Esophagus (tissue), 2 donors: ENCODE measurements around the gene TMEM170B. TPM values are rescaled to one million over a fixed set of nuclear protein-coding genes. Genes with fewer than 3 reads are reported as not detected.

Experiments
- polyA plus RNA-seq, 2 donors: library from polyadenylated mRNA; stranded (reverse); fragments of 200-250 nt; gene quantifications; one replicate each; pipeline ENCODE4 v1.2.3, GENCODE V29; 2013
- donor health status: healthy with polysubstance abuse.
- donor health status: Bipolar disorder and iron deficiency.

TMEM170B gene
- polyA plus RNA-seq, 2 donors = 0.22 to 0.41 TPM

Other genes starting within 250 kb of the TMEM170B start
- under 1 TPM; 0.31 to 0.35 TPM for gene ADTRP, start 241.1 kb downstream of the TMEM170B start, polyA plus RNA-seq